Stimulated activated CD8-positive, alpha-beta memory T cell treated with anti-CD3 and anti-CD28 coated beads, Interleukin-12 subunit alpha, Interleukin-12 subunit beta, amount 100 ng/mL, for 24 hours (primary cell): Measurements from ENCODE around the gene DPP6.
"Not testable (repeated sequence)": the region's sequence is repeated elsewhere in the genome, so short reads cannot be mapped to it uniquely, and the experiment has no call there.

ENCODE experiments used
- DNase-seq: peaks from one replicate; pipeline ENCODE4 v3.0.0-alpha.2; 2020; ENCODE audit errors: extremely low read depth

Gene DPP6

DNA sequence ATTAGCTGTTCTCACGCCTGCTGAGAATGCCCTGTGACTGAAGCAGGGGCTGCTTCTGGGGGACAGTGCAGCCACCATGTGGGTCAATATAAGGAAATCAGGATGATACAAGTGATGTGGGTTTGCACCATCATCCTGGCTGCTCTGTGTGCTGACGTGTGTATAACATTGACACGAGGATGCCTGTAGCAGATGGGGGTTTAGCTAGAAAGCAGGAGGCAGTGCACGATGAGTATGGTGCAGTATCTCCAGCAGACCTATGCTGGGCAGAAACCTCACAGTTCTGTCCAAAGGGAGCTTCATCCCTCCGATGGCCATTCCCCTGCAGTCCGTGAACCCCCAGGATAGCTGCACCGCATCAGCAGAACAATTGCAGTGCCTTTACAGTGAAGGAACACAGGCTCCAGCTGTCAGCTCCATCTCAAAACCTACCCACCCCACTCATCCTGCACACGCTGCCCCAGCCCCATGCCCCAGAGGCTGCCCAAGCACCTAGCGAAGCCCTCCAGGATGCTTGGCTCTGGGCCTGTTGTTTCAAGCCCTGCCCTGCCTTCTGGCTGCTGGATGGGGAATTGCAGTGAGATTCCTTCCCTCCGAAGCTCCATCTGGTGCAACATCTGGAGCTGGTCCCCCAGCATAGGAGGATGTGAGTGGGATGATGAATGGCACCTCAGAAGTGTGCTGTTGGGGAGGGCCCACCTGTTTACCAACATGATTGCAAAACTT lies 96.8 kb downstream of the DPP6 start:
- not testable (repeated sequence) for DNase-seq

GRCh38 chr7:154150656-154151055 lies 98.5 kb downstream of the DPP6 start:
- not testable (repeated sequence) for DNase-seq

GRCh38 chr7:154151306-154151705 lies 99.1 kb downstream of the DPP6 start:
- not testable (repeated sequence) for DNase-seq

GRCh38 chr7:154155928-154156327 lies 103.7 kb downstream of the DPP6 start:
- DNase-seq, result not testable (repeated sequence)

DNA sequence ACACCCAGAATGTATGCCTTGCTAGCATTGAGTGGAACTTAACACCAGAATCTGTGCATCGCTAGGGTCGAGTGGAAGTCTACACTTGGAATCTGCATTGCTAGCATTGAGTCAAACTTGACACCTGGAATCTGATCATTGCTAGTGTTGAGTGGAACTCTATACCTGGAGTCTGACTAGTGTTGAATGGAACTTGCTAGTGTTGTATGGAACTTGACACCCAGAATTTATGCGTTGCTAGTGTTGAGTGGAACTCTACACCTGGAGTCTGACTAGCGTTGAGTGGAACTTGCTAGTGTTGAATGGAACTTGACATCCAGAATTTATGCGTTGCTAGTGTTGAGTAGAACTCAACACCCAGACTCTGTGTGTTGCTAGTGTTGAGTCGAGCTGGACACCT lies 110.7 kb downstream of the DPP6 start:
- not testable (repeated sequence) for DNase-seq

GRCh38 chr7:154163642-154164041 lies 111.4 kb downstream of the DPP6 start:
- DNase-seq, result not testable (repeated sequence)

GRCh38 chr7:154167051-154167450 lies 114.9 kb downstream of the DPP6 start:
- DNase-seq, result no peak

GRCh38 chr7:154167807-154168206 lies 115.6 kb downstream of the DPP6 start:
- DNase-seq, result no peak

- no peak for DNase-seq
These were observed 119.2 kb downstream of the DPP6 start for GRCh38 chr7:154171422-154171821.

DNA sequence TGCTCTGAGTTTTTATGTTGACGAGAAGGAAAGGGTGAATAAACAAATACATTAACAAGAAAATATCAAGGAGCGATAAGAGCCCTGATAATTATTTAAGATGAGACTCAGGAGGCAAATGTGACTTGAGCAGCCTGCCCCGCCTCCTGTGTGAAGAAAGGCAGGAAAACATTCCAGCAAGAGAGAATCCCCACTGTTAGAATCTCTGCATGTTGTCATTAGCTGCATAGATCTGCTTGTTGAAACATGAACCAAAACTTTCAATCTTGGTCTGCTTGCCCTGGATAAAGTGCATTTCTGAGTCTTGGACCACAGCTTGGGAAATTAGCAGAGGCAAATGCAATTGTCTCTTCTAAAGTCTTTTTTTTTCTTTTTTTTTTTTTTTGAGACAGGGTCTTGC lies 120.0 kb downstream of the DPP6 start:
- DNase-seq, result no peak

- DNase-seq, result no peak
These were observed 125.4 kb downstream of the DPP6 start for GRCh38 chr7:154177584-154177983.

DNA sequence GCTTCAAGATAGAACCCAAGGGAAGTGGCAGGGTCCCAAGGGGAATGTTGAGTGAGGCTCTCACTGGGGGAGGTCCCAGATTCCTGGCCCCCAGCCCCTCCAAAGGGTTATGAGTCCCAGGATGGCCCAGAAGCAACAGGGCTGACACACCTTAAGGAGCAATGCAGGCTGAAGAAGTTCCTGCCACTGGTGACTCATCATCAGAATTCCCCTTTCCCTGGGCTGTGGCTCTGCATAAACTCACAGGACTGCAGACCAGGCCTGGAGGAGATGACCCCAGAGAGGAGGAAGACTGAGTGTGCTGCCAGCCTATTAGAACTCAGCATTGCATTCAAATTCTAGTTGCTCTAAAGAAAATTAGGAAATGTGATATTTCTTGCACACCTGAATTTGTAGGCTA lies 126.7 kb downstream of the DPP6 start:
- DNase-seq, result no peak

DNA sequence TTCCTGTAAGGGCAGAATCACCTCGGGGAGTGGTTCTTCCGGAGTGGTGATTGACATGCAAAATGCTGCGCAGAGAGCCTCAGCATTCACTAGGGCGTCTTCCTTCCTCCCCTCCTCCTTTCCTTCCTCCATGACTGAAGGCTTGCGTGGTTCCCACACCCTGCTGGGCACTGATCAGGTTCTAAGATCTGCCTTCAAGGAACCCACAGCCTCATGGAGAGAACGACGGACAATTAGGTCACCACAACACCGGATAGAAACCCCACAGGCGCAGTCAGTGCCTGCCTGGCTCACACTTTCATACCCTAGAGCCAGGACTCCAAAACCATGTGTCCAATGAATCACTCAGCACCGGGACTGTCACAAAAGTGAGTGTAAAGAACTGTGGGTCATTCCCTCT lies 131.3 kb downstream of the DPP6 start:
- DNase-seq, result no peak

DNA sequence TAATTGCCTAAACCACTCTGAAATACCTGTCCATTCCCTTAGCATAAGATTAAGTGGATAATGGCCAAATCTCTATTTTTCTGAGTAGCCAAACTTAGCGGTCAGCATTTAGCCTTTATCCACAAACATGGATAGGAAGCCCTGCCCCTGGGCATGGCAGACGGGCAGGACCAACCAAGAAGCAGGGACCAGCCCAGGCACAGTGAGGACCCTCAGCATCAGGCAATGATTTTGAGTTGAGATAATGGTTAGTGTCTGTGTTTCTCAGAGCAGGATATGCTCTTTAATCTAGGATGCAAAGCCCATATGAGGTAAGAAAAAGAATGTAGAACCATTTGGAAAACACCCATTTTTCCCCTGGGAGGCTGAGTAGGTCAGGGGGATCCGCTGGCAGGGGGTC lies 131.7 kb downstream of the DPP6 start:
- DNase-seq, result no peak

- no peak for DNase-seq
These were observed 134.6 kb downstream of the DPP6 start for GRCh38 chr7:154186811-154187210.

DNA sequence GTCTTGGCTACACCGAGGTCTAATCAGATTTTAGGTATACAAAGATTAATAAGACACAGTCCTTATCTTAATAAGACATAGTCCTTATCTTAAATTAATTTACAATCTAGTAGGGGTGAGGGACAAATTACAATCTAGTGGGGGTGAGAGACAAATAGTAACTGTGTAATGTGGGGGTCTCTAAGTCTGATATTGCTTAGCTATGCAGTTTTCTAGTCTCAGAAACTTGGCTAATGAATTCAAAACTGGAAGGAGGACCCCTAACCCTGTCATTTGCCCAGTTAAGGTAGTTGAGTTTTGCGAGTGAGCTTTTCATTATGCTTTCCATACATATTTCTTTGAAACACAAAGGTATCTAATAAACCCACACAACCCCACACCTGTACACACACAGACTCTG lies 136.1 kb downstream of the DPP6 start:
- DNase-seq, result no peak

DNA sequence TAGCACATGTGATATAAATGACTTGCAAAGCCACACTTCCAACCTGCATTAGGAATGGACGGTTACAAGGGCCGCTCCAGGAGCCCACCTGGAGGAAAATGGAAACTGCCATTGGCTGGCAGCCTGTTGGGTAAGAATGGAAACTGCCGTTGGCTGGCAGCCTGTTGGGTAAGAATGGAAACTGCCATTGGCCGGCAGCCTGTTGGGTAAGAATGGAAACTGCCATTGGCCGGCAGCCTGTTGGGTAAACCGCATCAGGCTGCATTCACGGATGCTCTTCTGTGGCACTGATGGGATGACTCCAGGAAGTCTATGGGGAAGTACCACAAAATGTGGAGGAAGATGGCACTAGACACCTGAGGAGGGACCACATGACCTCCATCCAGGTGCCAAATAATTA lies 143.1 kb downstream of the DPP6 start:
- DNase-seq, result no peak

- DNase-seq, result no peak
These were observed 146.3 kb downstream of the DPP6 start for GRCh38 chr7:154198481-154198880.

DNA sequence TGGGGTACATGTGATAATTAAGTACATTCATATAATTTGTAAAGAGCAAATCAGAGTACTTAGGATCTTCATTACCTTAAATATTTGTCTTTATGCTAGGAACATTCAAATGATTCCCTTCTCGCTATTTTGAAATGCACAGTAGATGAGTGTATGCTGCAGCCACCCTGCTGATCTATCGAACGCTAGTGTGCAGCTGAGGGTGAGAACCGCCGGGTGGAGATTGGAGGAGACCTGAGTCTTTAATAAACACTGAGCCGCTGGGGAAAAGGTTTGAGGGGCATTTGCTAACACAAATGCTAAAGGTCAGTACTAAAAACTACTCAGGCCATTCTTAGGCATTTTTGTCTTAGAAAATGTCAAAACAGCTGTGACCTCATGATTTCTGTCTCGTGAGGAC lies 148.0 kb downstream of the DPP6 start:
- no peak for DNase-seq

- DNase-seq, result no peak
These were observed 149.8 kb downstream of the DPP6 start for GRCh38 chr7:154202002-154202401.

- no peak for DNase-seq
These were observed 151.8 kb downstream of the DPP6 start for GRCh38 chr7:154204046-154204445.

DNA sequence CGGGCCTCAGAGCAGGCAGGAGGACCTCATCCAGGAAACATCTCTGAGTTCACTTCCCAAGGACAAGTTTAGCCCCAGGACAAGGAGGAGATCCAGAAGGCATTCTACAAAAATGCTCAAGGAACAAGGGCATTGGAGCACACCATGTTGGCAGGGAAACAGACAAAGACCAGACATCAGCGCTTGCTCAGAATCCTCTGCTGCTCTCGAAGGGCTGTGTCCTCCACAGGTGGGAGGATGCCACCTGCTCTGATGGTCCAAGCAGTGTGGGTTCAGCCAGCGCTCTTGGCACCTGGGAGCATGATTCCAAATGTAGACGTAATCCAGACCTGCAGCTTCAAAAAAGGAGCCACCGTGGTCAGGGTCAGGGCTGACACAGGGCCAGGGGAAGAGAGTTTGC lies 160.7 kb downstream of the DPP6 start:
- DNase-seq, result no peak

DNA sequence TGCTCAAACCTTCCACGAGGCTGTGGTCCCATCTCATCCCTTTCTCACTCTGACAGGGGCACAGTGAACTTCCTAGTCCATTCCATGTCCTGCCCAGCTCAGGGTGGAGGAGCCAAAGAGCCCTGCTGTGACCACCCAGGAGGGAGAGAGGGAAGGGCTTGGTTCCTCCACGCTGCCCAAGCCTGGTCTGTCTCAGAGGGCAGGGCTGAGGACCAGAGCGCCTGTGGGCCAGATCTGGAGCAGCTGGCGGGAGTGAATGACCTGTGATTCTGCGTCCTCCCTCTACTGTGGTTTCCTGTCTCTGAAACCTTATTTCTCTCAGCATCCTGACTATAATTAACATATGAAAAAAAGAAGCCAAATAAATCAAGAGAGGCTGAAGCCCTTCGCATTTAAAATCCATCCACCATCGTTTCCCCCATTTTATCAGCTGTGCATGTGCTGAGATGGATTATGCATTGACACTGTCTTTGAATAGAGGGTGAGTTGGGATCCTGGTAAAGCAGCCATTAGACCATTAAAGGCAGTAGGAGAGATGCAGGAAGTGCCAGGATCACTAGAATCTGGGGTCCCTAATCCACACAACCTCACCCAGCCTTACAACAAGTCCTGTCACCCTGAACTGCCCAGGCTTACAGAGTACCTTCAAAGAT lies 165.6 kb downstream of the DPP6 start:
- DNase-seq, result no peak

- no peak for DNase-seq
These were observed 179.5 kb downstream of the DPP6 start for GRCh38 chr7:154231732-154232131.
